Transverse colon (tissue), 4 donors: Measurements from ENCODE around the gene FADD. TPM values are rescaled to one million over a fixed set of nuclear protein-coding genes. Genes with fewer than 3 reads are reported as not detected.
A peak's percentile ranks its signal among the peaks of the same experiment; 100 is the strongest.
"Not testable (repeated sequence)": the region's sequence is repeated elsewhere in the genome, so short reads cannot be mapped to it uniquely, and the experiment has no call there.

Source experiments
- DNase-seq: peaks from one replicate; pipeline ENCODE4 v3.0.0-alpha.2; 2019
- H3K27ac ChIP-seq, 4 donors: fragments of 200-600 bp; sonication (generic); 2 replicates each; pipeline ENCODE4 v1.5.1; 2016 to 2018; ENCODE audit warnings: inconsistent platforms in 4 of 4
- H3K27me3 ChIP-seq: fragments of 200-600 bp; sonication (generic); 2 replicates; pipeline ENCODE4 v1.5.1; 2017; ENCODE audit warnings: inconsistent platforms
- H3K36me3 ChIP-seq, 4 donors: fragments of 200-600 bp; sonication (generic); 2 replicates each; pipeline ENCODE4 v1.5.1; 2017 to 2019; ENCODE audit warnings: inconsistent platforms in 4 of 4
- H3K4me1 ChIP-seq, 4 donors: fragments of 200-600 bp; sonication (generic); 2 replicates each; pipeline ENCODE4 v1.5.1; 2017 to 2020; ENCODE audit warnings: inconsistent platforms in 4 of 4
- H3K4me3 ChIP-seq, 4 donors: fragments of 200-600 bp; sonication (generic); 1 replicate in 1 of 4; 2 replicates in 3 of 4; pipeline versions ENCODE4 v1.5.1 to v1.6.1; 2017 to 2019; ENCODE audit warnings: inconsistent platforms in 4 of 4
- H3K9me3 ChIP-seq, 2 donors: fragments of 200-600 bp; sonication (generic); 2 replicates each; pipeline ENCODE4 v1.5.1; 2017 to 2019; ENCODE audit warnings: inconsistent platforms in 2 of 2
- EP300 ChIP-seq: sonication (generic); formaldehyde crosslinking; IDR thresholded peaks from one replicate; pipeline ENCODE4 v1.6.1; 2017; ENCODE audit warnings: antibody characterized with exemption, low read depth
- POLR2A ChIP-seq: fragments of 450-650 bp; IDR thresholded peaks from one replicate; pipeline ENCODE4 v1.6.1; 2016; ENCODE audit warnings: antibody characterized with exemption, mild to moderate bottlenecking, moderate library complexity
- POLR2AphosphoS5 ChIP-seq, 3 donors: sonication (generic); formaldehyde crosslinking; IDR thresholded peaks; one replicate each; pipeline ENCODE4 v1.6.1; 2016; ENCODE audit warnings: antibody characterized with exemption in 3 of 3
- WGBS, 2 donors: methylation state at CpG; one replicate each; pipeline ENCODE4 v1.1.5; 2018; ENCODE audit warnings: low coverage in 1 of 2; 5-methylcytosine and 5-hydroxymethylcytosine counted together
- in situ Hi-C, 4 donors: fragments of 200-750 bp; cut with MboI; loops; one replicate each; pipeline versions ENCODE4 v1.15.0 to v1.15.1; 2017; ENCODE audit warnings: low sequenced_read_pairs in 3 of 4, low pct_ligation_motif_present in 1 of 4, low pct_unique_long_range_greater_than_20kb in 1 of 4
- intact Hi-C: fragments of 100-400 bp; cut with DNase I; formaldehyde crosslinking; loops from one replicate; pipeline ENCODE4 v1.15.1; 2023; ENCODE audit warnings: low total_unique reads
- total RNA-seq, 4 donors: library from RNA; depleted of rRNA; stranded (reverse); fragments of >200 nt; gene quantifications; one replicate each; pipeline ENCODE4 v1.1.0, GENCODE V29; 2016
- TF ChIP-seq, protein P1 (sequence below), 5 experiments: fragments of 200-600 bp in 3 of 5; fragments of 450-650 bp in 2 of 5; sonication (generic) in 3 of 5; IDR thresholded peaks; 1 replicate in 2 of 5; 2 replicates in 3 of 5; pipeline ENCODE4 v1.5.1; 2016 to 2017; ENCODE audit warnings: antibody characterized with exemption in 5 of 5, inconsistent platforms in 3 of 5, mild to moderate bottlenecking in 2 of 5, moderate library complexity in 1 of 5

FADD gene
- total RNA-seq, 4 donors from 2014 or later, result 24.5 to 42.3 (median 31.5) TPM

DNA sequence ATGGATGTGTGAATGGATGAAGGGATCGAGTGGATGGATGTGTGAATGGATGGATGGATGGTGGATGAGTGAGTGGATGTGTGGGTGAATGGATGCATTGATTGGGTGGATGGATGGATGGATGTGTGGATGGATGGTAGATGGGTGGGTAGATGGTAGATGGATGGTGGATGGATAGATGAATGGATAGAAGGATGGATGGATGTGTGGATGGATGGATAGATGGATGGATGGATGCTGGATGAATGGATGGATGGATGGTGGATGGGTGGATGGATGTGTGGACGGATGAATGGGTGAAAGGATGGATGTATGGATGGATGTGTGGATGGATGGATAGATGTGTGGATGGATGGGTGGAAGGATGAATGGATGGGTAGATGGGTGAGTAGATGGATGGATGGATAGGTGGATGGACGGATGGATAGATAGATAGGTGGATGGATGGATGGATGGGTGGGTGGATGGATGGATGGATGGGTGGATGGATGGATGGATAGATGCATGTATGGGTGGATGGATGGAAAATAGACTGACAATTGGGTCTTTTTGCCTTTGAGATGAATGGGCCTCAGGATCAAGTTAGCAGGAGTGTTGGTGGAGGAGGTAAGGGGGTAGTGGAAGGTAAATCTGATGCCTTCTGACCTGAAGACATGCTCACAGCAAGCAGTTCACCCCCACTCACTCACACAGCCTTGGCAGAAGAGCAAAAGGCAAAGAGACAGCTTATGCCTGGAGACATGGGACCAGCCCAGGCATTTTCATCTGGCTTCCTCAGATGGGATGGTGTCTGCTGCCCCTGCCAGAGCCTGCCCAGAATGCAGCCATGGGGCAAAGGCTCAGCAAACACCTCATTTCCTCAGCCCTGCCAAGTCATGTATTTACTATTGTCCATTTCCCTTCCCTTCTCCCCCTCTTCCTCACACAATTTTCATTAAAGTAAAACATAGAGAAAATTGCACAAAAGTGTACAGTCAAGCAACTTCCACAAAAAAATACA, 8.0 kb upstream of the FADD start:
- no peak overlapping the region for H3K4me3 ChIP-seq
- no peaks in the 10 kb centered on the region for H3K36me3 ChIP-seq
- DNase-seq, result no peak
- no peaks in the 10 kb centered on the region for H3K4me1 ChIP-seq
- H3K27me3 ChIP-seq, result no peaks in the 10 kb centered on the region
- WGBS, 2 donors, result 75 to 77% methylated on average over 3 of the region's 3 CpGs
- no peak overlapping the region for H3K27ac ChIP-seq
- intact Hi-C loops, result loop anchor here (5.0 kb wide), 1 partner anchor 503 kb away; no protein-coding TSS in a partner anchor
- no peaks in the 10 kb centered on the region for H3K9me3 ChIP-seq
- no peak for TF ChIP-seq POLR2AphosphoS5 (IDR thresholded peaks at IDR 0.05)
- TF ChIP-seq, protein P1, sequence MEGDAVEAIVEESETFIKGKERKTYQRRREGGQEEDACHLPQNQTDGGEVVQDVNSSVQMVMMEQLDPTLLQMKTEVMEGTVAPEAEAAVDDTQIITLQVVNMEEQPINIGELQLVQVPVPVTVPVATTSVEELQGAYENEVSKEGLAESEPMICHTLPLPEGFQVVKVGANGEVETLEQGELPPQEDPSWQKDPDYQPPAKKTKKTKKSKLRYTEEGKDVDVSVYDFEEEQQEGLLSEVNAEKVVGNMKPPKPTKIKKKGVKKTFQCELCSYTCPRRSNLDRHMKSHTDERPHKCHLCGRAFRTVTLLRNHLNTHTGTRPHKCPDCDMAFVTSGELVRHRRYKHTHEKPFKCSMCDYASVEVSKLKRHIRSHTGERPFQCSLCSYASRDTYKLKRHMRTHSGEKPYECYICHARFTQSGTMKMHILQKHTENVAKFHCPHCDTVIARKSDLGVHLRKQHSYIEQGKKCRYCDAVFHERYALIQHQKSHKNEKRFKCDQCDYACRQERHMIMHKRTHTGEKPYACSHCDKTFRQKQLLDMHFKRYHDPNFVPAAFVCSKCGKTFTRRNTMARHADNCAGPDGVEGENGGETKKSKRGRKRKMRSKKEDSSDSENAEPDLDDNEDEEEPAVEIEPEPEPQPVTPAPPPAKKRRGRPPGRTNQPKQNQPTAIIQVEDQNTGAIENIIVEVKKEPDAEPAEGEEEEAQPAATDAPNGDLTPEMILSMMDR (IDR thresholded peaks at IDR 0.05), result no peak
- no peak for TF ChIP-seq EP300
- TF ChIP-seq POLR2A, result no peak
- in situ Hi-C loops, result loop anchor here (5.0 to 25.0 kb wide), 5 partner anchors 273 to 510 kb away; partner anchors contain the start of genes LTO1 (in 2 of the 4) and FGF19 (in 1 of the 4)

DNA sequence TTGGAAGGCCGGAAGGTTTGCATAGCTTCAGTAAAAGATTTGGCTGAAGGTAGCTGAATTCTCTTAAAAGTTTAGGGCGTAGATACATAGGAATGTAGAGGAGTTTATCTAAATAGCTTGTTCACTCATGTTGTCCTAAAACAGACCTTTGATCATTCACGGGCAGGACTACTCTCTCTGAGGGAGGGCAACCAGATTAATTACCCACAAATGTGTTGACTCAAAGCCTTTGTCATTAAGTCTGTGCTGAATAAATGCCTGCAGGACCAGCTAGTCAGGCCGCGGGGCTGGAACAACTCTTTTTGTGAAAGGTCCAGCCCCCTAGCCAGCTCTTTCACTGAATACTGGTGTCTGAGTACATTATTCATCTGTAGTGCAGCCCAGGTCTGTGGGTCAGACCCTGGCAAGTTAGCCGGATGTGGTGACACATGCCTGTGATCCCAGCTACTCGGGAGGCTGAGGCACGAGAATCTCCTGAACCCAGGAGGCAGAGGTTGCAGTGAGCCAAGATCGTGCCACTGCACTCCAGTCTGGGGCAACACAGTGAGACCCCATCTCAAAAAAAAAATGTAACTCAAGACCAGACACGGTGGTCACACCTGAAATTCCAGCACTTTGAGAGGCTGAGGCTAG, 2.8 kb upstream of the FADD start:
- intact Hi-C loops (no loop called here), in situ Hi-C loops (no loop called here)
- WGBS, 2 donors, result 74% methylated on average over 10 of the region's 10 CpGs; no CpG with 5 or more reads in 1 of the 2 donors
- peaks cover 0 to 4% (median 0%) of the 10 kb centered on the region in 4 donors for H3K36me3 ChIP-seq
- H3K9me3 ChIP-seq, result no peaks in the 10 kb centered on the region
- peaks cover 10 to 21% (median 17%) of the 10 kb centered on the region in 4 donors for H3K4me1 ChIP-seq
- H3K27ac ChIP-seq, result no peak overlapping the region
- no peak for DNase-seq
- no peak for TF ChIP-seq POLR2A
- H3K4me3 ChIP-seq, result no peak overlapping the region
- H3K27me3 ChIP-seq, result no peaks in the 10 kb centered on the region

DNA sequence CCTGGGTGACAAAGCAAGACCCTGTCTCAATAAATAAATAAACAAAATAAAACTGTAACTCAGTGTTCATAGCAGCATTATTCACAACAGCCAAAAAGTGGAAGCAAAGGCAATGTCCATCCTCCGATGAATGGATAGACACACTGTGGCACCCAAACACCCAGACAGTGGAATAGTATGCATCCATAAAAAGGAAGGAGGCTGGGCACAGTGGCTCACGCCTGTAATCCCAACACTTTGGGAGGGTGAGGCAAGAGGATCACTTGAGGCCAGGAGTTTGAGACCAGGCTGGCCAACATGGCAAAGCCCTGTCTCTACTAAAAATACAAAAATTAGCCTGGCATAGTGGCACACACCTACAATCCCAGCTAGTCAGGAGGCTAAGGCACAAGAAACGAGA, 2.0 kb upstream of the FADD start:
- DNase-seq, H3K27ac ChIP-seq, intact Hi-C loops, H3K36me3 ChIP-seq, H3K9me3 ChIP-seq, H3K27me3 ChIP-seq, in situ Hi-C loops, H3K4me3 ChIP-seq: not testable (repeated sequence)
- H3K4me1 ChIP-seq, result peaks cover 10 to 21% (median 18%) of the 10 kb centered on the region in 4 donors
- 90 to 92% methylated on average over 2 to 3 of the region's 3 CpGs for WGBS, 2 donors

DNA sequence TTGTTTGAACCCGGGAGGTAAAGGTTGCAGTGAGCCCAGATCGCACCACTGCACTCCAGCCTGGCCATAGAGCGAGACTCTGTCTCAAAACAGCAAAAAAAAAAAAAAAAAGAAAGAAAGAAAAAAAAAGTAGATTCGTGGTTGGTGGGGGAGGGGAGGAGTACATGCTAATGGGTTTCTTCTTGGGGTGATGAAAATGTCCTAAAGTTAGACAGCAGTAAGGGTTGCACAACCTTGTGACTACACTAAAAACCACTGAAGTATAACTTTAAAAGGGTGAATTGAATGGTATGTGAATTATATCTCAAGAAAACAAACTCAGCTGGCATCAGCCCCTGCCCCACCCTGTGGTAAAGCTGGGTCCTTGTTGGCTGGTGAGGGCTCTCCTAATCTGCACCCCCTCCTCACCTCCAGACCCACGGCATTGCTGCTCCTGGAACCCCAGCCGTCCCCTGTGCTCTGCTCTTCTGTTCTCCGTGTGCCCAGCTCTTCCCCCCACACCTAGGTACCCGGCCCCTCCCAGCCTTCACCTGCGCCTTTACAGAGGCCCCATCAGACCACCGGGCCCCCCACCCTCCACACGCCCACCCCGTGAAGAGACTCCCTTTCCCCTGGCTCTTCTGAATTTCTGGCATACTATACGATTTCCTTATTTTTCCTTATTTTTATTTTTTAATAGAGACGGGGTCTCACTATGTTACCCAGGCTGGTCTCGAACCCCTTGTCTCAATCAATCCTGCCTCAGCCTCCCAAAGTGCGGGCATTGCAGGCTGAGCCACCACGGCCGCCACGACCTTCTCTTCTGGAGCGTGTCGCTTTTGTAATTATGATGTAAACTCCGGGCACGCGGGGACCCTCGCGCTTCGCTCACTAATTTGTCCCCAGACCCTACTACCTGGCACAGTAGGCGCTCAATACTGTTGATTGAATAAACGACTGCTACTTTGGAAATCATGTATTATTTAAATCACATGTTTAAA, 924 bp upstream of the FADD start:
- Histone ChIP-seq H3K4me3 (peak overlapping the region in 3 of 4 donors; percentile 80 to 96 (median 95)), H3K27me3 (no peaks in the 10 kb centered on the region), H3K4me1 (peaks cover 10 to 21% (median 18%) of the 10 kb centered on the region in 4 donors), H3K9me3 (no peaks in the 10 kb centered on the region), H3K36me3 (peaks cover 0 to 14% (median 6%) of the 10 kb centered on the region in 4 donors), H3K27ac (peak overlapping the region; percentile 94 to 99 (median 96))
- intact Hi-C loops (no loop called here), in situ Hi-C loops (no loop called here)
- WGBS, 2 donors, result 76 to 78% methylated on average over 21 to 29 of the region's 29 CpGs
- no peak for DNase-seq
- TF ChIP-seq POLR2A (no peak), POLR2AphosphoS5 (IDR thresholded peaks at IDR 0.05) (no peak)
- TF ChIP-seq, protein P1 (IDR thresholded peaks at IDR 0.05), result no peak
